Neural progenitor cell (in vitro differentiated cells): ENCODE results near the gene PTPRH.

ENCODE experiments used
- EZH2 ChIP-seq: fragments of 200-600 bp; sonication (generic); IDR thresholded peaks from 2 replicates; pipeline ENCODE4 v1.6.1; 2017; ENCODE audit warnings: antibody characterized with exemption, mild to moderate bottlenecking, moderate library complexity
- TF ChIP-seq, protein P1 (sequence below): fragments of 200-600 bp; sonication (generic); IDR thresholded peaks from 2 replicates; pipeline ENCODE4 v1.5.1; 2017; ENCODE audit warnings: antibody characterized with exemption, mild to moderate bottlenecking

DNA sequence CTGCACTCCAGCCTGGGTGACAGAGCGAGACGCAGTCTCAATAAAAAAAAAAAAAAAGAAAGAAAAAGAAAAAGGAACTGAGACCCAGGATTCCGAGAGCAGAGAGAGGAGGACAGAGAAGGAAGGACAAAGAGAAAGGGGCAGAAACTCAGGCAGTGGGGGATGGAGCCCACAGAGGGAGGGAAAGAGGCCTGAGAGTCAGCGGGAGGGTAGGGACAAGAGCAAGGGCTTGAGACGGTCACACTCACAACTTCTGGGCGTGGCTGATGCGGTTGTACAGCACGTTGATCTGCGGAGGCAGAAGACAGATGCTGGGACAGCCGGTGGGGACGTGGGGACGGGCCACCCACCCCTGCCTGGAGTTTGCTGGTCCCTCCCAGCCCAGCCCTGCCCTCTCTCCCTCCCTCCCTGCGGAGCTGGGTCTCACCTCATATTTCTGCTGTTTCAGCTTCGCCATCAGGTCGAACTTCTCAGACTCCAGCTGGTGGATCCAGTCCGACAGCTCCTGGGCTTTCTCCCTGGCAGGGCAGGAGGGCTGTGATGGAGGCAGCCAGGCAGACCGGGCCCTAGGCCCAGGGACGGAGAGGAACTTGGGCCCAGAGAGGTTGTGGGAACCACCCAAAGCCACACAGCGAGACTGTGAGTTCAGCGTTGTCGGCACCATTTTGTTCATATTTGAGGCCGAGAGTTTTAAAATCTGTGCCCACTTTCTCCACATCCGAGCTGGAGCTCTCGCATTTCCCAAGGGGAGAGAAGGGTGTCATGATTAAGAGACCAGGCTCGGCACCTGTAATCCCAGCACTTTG lies 75.5 kb downstream of the PTPRH start:
- TF ChIP-seq, protein P1, sequence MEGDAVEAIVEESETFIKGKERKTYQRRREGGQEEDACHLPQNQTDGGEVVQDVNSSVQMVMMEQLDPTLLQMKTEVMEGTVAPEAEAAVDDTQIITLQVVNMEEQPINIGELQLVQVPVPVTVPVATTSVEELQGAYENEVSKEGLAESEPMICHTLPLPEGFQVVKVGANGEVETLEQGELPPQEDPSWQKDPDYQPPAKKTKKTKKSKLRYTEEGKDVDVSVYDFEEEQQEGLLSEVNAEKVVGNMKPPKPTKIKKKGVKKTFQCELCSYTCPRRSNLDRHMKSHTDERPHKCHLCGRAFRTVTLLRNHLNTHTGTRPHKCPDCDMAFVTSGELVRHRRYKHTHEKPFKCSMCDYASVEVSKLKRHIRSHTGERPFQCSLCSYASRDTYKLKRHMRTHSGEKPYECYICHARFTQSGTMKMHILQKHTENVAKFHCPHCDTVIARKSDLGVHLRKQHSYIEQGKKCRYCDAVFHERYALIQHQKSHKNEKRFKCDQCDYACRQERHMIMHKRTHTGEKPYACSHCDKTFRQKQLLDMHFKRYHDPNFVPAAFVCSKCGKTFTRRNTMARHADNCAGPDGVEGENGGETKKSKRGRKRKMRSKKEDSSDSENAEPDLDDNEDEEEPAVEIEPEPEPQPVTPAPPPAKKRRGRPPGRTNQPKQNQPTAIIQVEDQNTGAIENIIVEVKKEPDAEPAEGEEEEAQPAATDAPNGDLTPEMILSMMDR, result no peak
- no peak for TF ChIP-seq EZH2
